CD4-positive, alpha-beta T cell treated with Interleukin-17A for 4 hours (primary cell): Measurements from ENCODE around the gene ZFHX3.
"Not testable (repeated sequence)": the region's sequence is repeated elsewhere in the genome, so short reads cannot be mapped to it uniquely, and the experiment has no call there.

Experiments
- DNase-seq: peaks from one replicate; pipeline ENCODE4 v3.0.0-alpha.2; 2020; ENCODE audit warnings: mixed read lengths

ZFHX3 gene

DNA sequence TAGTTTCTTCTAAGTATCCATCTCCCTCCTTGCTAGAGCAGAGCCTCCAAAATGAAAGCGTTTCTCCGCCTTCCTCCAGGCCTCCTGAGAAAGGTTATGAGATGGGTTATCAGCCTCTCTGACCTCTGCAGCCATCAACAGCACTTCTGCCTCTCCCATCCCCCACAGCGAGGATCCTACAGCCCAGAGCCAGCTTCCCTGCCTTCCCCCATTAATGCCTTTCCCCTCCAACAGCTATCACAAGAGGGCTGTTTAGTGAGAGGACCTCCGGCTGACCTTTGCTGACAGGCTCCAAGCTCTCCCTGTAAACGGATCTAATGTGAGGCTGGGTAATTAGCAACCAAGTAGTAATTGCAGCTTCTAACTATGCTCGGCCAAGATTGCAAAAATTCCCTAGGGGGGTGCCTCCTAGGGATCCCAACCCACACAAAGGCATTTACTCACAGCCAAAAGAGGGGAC, 55.8 kb downstream of the ZFHX3 start:
- DNase-seq, result no peak

- no peak for DNase-seq
Measured at GRCh38 chr16:72991644-72992043, 56.3 kb downstream of the ZFHX3 start.

DNA sequence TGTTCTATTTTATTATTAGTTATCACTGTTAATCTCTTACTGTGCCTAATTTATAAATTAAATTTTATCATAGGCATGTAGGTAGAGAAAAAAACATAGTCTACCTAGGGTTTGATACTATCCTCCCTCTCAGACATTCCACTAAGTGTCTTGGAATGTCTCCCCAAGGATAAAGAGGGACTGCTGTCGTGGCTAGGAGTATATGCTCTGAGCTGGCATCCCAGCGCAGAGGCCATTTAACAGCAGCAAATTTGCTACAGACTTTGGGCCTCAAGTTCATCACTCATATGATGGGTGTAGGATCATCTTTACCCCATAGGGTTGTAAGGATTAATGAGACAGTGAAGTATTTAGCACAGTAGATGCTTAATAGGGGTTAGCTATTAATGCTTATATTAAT, 56.7 kb downstream of the ZFHX3 start:
- no peak for DNase-seq

GRCh38 chr16:72990571-72990970, 57.4 kb downstream of the ZFHX3 start:
- no peak for DNase-seq

GRCh38 chr16:72989579-72990551, 58.1 kb downstream of the ZFHX3 start:
- DNase-seq, result no peak

DNA sequence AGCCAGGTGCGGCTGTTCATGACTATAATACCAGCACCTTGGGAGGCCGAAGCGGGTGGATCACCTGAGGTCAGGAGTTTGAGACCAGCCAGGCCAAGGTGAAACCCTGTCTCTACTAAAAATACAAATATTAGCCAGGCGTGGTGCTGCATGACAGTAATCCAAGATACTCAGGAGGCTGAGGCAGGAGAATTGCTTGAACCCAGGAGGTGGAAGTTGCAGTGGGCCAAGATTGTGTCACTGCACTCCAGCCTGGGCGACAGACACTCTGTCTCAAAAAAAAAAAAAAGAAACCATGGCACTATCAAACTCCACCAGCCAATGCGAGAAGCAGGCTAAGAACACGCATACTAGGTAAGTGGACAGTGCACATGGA, 58.7 kb downstream of the ZFHX3 start:
- not testable (repeated sequence) for DNase-seq

- DNase-seq, result no peak
Measured at GRCh38 chr16:72988569-72988968, 59.4 kb downstream of the ZFHX3 start.

DNA sequence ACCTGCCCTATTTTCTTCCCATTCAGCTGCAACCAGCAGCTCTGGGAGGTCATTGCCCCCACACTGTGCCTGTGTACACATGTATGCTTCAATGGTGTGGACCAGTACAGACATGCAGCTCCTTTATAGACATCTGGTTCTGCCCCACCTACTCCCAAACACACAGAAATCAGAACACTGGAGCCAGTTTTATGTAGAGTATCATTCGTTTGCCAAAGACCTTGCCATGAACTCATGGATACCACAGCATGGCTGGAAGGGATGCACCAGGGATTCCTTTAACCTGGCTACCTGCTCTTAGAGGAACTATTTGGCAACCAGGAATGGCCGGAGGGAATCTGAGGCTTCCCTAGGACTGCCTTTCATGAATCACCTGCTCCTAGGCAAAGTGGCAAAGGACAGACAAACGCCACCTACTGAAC, 60.4 kb downstream of the ZFHX3 start:
- no peak for DNase-seq

DNA sequence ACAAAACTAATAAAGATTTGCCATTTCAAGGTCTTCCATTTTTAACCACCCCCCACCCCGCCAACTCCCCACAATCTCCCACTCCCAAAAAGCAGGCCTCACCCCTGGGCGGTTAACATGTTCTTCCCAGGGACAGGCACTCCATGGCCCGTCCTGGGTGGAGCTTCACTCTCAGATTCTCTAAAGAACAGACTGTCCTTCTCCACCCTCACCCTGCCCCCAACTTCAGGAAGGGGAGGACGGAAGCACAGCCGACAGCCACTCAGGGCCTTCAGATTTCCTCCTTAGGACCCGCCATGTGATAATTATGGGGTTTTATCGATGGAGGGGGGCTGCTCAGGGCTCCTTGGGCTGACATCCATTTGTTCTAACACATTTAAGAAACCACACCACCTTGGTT, 61.9 kb downstream of the ZFHX3 start:
- no peak for DNase-seq

DNA sequence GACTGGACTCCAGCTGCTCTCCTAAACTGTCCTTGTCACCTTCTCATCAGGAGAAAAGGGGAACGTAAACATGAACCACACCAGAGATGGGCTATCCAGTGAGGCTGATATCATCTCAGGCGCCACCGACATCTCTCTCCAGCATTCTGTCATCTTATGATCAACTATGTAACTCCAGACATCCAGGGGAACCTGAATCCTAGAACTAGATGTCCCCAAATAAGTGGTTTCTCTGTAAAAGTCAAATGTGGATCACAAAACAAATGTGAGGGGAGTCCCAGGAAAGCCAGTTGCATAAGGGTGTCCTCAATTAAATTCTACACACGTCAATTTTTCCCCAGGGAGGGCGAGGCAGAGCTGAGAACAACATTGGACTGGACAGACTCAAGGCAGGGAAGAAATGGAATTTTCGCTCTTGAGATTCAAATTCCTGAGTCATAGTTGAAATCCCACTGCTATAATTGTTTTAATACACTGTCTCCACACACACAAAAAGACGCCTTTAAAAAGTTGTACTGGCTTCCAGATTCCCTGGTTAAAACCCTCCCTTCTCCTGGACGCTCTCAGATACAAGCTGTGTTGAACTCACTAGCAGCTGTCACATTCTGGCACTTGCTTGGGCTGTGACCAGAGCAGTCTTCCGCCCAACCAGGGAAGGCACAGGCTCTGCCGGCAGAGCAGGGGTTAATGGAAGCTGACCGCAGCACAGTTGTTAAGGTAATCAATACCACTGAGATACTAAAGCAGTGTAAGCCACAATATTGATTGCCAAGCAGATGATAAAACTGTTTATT, 62.6 kb downstream of the ZFHX3 start:
- no peak for DNase-seq

- DNase-seq, result no peak
Measured at GRCh38 chr16:72983728-72984350, 64.1 kb downstream of the ZFHX3 start.

DNA sequence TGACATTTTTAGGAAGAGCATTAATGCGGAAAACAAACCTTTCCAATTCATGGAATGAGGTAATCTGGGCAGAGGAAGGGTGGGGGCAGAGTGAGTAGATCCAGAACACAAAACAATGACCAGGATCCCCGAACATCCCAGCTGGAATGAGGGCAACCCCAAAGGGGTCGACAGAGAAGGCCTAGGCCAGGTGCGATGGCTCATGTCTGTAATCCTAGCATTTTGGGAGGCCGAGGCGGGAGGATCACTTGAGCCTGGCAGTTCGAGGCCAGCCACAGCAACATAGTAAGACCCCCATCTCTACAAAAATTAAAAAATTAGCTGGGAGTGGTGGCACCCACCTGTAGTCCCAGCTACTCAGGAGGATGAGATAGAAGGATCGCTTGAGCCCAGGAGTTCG, 64.7 kb downstream of the ZFHX3 start:
- DNase-seq, result no peak

DNA sequence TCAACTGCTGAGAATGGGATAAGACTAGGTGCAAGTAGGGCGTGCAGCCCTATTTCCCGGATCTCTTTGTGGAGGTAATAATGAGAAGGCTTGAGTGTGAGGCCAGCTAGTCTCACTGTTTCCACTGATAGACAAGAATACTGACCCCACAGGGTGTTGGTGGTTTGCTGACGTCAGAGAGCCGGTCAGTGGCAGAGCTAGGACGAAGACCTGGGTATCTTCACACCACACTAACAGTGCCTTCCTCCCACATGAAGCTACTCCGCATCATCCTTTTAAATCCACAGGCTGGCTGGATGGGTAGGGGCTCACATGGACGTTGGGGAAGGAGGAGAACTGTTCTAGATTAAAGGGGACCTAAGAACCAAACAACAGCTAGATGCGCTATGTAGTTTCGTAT, 68.0 kb downstream of the ZFHX3 start:
- no peak for DNase-seq

DNA sequence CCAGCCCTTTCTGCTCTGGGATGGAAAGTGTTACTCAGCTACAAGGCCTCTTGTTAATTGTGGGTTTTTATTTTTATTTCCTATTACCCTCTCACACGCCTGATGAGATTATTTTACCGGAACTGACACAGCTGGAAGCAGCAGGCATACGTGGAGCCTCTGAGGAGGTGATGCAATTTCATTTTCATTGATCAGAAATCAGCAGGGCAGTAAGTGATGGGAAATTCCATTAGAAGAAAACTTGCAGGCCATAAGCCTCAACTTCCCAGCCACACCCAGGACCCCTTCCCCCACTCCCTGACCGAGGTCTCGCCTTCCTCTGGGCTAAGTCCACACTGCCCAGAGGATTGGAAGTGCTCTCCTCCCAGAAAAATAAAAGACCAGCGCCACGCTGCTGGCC, 69.7 kb downstream of the ZFHX3 start:
- DNase-seq, result no peak

DNA sequence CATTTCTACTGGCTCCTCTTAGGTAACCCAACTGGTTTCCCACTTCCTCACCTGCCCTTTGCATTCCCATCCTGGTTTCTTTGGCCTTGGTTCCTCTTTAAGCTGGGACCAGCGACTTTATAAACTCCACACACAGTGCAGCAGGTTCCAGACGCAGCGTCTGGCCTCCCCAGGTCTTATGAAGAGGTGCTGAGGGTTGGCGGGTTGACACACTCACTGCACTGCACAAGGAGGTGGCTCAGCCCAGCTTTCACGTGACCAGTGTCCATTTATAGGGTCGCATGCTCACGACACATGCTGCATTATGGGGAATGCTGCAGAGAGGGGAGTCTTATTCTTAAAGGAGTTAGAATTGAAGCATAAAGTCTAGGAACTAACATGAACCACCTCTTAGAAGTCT, 70.8 kb downstream of the ZFHX3 start:
- no peak for DNase-seq

GRCh38 chr16:72976438-72977064, 71.4 kb downstream of the ZFHX3 start:
- no peak for DNase-seq

GRCh38 chr16:72975809-72976437, 72.0 kb downstream of the ZFHX3 start:
- no peak for DNase-seq

DNA sequence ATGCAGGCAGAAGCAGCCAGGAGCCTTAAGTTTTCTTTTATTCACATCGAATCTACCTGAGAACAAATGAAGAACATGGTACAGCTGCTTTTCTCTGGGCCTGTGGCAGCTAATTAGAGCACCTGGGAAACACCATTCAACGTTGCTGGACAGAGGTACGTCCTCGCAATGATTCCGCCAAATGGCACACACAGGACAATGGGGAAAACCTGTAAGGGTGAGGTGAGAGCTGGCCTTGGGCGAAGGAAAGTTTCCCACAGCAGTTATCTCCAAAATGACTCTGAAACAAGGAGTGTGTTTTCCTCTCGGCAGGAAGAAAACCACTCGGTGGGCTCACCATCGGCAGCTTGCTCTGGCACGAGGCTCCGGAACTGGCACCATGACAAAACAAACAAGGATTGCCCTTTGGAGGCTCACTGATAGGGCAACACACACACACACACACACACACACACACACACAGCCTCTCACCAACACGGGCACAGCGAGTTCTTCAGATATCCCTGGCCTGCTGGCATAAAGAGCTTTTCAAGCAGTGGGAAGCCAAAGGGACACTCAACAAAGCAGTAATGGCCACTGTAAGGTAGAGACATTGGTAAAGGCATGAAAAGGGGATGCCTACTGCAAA, 73.7 kb downstream of the ZFHX3 start:
- DNase-seq, result no peak

DNA sequence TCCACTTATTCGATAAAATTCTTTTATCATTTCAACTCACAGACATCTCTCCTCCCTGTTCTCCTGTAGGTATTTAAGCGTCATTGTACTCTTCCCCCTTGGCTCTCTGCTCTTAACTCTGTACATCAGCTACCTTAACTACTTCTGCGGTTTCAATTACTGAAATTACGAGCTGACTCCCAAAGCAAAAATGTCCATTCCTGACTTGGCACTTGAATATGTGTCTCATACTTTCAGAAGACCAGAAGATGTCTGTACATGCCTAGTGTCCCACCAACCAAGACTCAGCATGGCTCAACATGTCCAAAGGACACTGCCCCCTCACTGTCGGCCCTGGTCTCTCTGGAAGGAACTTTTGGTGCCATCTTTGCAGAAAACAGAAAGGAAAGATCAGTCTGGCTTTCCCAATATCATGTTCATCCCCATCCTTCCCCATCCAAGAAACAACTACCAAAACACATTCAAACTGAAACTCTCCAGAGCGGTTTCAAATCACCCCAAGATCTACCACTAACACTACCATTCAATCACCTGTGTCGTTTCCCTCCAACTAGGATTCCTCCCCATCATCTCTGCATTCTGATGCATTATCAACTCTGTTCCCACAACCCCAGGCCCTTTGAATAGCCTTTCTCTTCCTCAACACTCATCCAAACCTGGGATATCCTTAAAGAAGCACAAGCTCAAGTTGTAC, 74.9 kb downstream of the ZFHX3 start:
- DNase-seq, result no peak

DNA sequence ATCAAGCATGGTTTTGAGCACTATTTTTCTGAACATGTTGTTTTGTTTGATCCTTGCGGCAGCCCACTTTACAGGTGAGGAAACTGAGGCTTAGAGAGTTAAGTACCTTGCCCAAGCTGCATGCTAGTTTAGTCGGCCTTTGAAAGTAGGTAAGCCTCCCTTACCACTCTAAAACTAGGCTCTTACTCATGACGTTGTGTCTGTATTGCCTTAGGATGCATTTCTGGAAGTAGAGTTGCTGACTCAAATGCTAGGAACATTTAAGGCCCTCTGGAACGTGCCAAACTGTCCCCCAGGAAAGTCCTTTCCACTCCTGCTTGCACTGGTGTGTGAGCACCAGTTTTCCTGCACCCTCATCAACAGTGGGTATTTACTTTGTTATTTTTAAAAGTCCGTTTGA, 76.6 kb downstream of the ZFHX3 start:
- no peak for DNase-seq

DNA sequence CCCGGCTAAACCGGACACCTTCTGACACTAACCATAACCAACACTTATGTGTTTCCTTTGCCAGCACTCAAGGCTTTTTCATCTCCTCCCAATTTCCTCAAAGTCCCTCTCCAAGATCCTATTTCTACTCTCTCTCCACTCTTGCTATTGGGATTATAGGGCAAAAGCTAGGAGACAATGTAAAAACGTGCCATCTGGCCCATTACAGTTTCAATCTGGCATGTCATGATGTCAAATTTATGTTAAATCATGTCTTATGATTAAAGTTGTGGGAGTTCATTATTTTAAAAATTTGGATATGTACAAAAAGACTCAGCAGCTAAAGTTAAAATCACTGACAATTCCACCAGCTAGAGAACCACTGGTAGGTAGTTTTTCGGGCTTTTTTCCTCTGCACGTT, 77.3 kb downstream of the ZFHX3 start:
- DNase-seq, result no peak
